ENCODE measurements around the gene SINHCAF. TPM values are rescaled to one million over a fixed set of nuclear protein-coding genes. Genes with fewer than 3 reads are reported as not detected.

Gene SINHCAF
- total RNA-seq, 1 experiment from 2014 or later: 179 TPM

- H3K27ac ChIP-seq (ENCODE audit: low read depth, low read length): no peak overlapping the region
- ChIA-PET CTCF (interaction anchor here (0.7 to 3.7 kb wide), 2 partner anchors 11 to 16 kb away, joined by 4 to 22 read pairs; no protein-coding TSS in a partner anchor), RAD21 (ENCODE audit: low non-redundant PET in 1 of 2, low total read pairs in 2 of 2, uncharacterized antibody in 2 of 2, unreplicated experiment in 2 of 2) (interaction anchor here in 1 of 2 experiments (0.6 to 0.8 kb wide), 2 partner anchors 8 to 11 kb away, joined by 3 to 8 read pairs; no protein-coding TSS in a partner anchor), POLR2A (no interaction called here)
- TF ChIP-seq POLR2AphosphoS5 (IDR thresholded peaks at IDR 0.05; ENCODE audit: low read depth, low read length) (no peak), REST (IDR thresholded peaks at IDR 0.05; ENCODE audit: low read depth) (no peak), JUND (IDR thresholded peaks at IDR 0.05) (no peak), SRF (IDR thresholded peaks at IDR 0.05; ENCODE audit: low read depth) (no peak), FOSL1 (IDR thresholded peaks at IDR 0.05; ENCODE audit: low read depth) (no peak), TCF7L2 (IDR thresholded peaks at IDR 0.05; ENCODE audit: borderline replicate concordance, extremely low read depth, insufficient read depth, insufficient read length) (no peak), YY1 (IDR thresholded peaks at IDR 0.05; ENCODE audit: extremely low read depth, insufficient replicate concordance, low read depth, low read length) (no peak)
- intact Hi-C loops (cut with micrococcal nuclease): no loop called here
- no peaks in the 10 kb centered on the region for H3K9me3 ChIP-seq (ENCODE audit: control insufficient read depth in 1 of 2, insufficient read depth in 1 of 2, low read depth in 1 of 2, low read length in 2 of 2)
- no peak for DNase-seq (ENCODE audit: low read depth, low spot score)
- H3K4me3 ChIP-seq (replicated peaks in 1 of 2; ENCODE audit: low read depth in 1 of 2, low read length in 2 of 2): no peak overlapping the region
- no peaks in the 10 kb centered on the region for H3K27me3 ChIP-seq (ENCODE audit: insufficient read depth, low read length)
- no peaks in the 10 kb centered on the region for H3K9me2 ChIP-seq (ENCODE audit: insufficient read depth)
- H3K4me2 ChIP-seq (ENCODE audit: low read length): no peak overlapping the region
- H4K20me1 ChIP-seq (ENCODE audit: insufficient read depth): no peaks in the 10 kb centered on the region
- ATAC-seq: no peak
- no peaks in the 10 kb centered on the region for H3K4me1 ChIP-seq (ENCODE audit: control insufficient read depth in 1 of 2, insufficient read depth in 2 of 2, low read length in 2 of 2)
- BruUV-seq (replicated peaks): no TSS peak
- no peak overlapping the region for H3K9ac ChIP-seq (ENCODE audit: low read length)
- H2AFZ ChIP-seq (ENCODE audit: low read depth, low read length, poor library complexity, severe bottlenecking): no peak overlapping the region
- no peaks in the 10 kb centered on the region for H3K79me2 ChIP-seq (ENCODE audit: insufficient read depth, low read length)
- no peaks in the 10 kb centered on the region for H3K36me3 ChIP-seq (ENCODE audit: control insufficient read depth in 1 of 2, insufficient read depth in 2 of 2, low read length in 2 of 2)
These were observed 65.1 kb downstream of the SINHCAF start for GRCh38 chr12:31260840-31261239.

Data from HCT116 (cell line).